ENCODE data around the gene SMC5. TPM values are rescaled to one million over a fixed set of nuclear protein-coding genes. Genes with fewer than 3 reads are reported as not detected.

The SMC5 gene
- total RNA-seq, 1 donor from 2014 or later = 27.4 TPM

GRCh38 chr9:70255486-70255885, 3.3 kb upstream of the SMC5 start:
- Histone ChIP-seq H3K4me2 (ENCODE audit: low read length) (peak overlapping the region; percentile 94), H3K4me3 (ENCODE audit: insufficient read depth, low read depth, low read length) (peak overlapping the region; percentile 49), H3K4me1 (ENCODE audit: insufficient read depth, low read length) (peaks cover 32% of the 10 kb centered on the region), H3K9ac (ENCODE audit: low read length) (peak overlapping the region; percentile 85), H2AFZ (ENCODE audit: low read depth, low read length) (no peak overlapping the region), H3K79me2 (ENCODE audit: insufficient read depth, low read length) (peaks cover 39% of the 10 kb centered on the region), H3K36me3 (ENCODE audit: insufficient read depth, low read length) (no peaks in the 10 kb centered on the region), H3K9me3 (ENCODE audit: insufficient read depth, low read depth, low read length) (no peaks in the 10 kb centered on the region), H3K27ac (ENCODE audit: low read depth, low read length) (peak overlapping the region; percentile 91), H4K20me1 (ENCODE audit: insufficient read depth, low read length) (peaks cover 15% of the 10 kb centered on the region), H3K27me3 (ENCODE audit: insufficient read depth, low read length) (no peaks in the 10 kb centered on the region)
- DNase-seq (ENCODE audit: low read depth) = peak; percentile 44
- Mint-ChIP-seq H3K4me3 (ENCODE audit: unreplicated experiment) (peak overlapping the region; percentile 88), H3K9me3 (ENCODE audit: unreplicated experiment) (peaks cover 1% of the 10 kb centered on the region), H3K27ac (ENCODE audit: unreplicated experiment) (peak overlapping the region; percentile 92), H3K36me3 (ENCODE audit: low read depth, unreplicated experiment) (peaks cover 3% of the 10 kb centered on the region), H3K27me3 (ENCODE audit: low read depth, unreplicated experiment) (no peaks in the 10 kb centered on the region), H3K4me1 (ENCODE audit: low read depth, unreplicated experiment) (peaks cover 35% of the 10 kb centered on the region)
- FAIRE-seq = no peak
- no peak for TF ChIP-seq EZH2 (IDR thresholded peaks at IDR 0.05; ENCODE audit: insufficient read depth, low read length)
- no peak for TF ChIP-seq CTCF (IDR thresholded peaks at IDR 0.05; ENCODE audit: insufficient read depth, low read depth, low read length)

DNA sequence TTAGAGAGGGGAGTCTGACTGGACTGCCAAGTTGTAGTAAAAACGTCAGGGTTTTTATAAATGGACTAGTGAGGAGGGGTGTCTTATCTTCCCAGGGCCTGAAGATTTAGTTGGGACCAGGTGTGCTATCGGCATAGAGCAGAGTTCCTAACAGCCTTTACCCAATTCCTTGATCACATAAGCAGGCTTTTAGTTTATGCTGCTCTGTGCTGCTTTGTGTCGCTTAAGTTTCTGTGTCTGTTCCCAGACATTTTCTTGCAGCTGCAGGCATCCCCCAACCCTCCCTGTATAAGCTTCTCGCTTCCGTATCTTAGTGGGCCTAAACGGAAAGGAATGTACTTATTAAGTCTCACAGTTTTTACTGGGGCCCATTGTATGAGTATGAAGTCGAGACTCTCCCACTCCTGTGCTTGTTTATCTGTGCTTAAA, 2.6 kb upstream of the SMC5 start:
- peak overlapping the region; percentile 49 for H3K4me3 ChIP-seq (ENCODE audit: insufficient read depth, low read depth, low read length)
- DNase-seq (ENCODE audit: low read depth) (peak; percentile 89), FAIRE-seq (peak; percentile 49)
- peak overlapping the region; percentile 22 for H2AFZ ChIP-seq (ENCODE audit: low read depth, low read length)
- H3K4me3 Mint-ChIP-seq (ENCODE audit: unreplicated experiment) = peak overlapping the region; percentile 88
- peak overlapping the region; percentile 92 for H3K27ac Mint-ChIP-seq (ENCODE audit: unreplicated experiment)
- peak overlapping the region; percentile 85 for H3K9ac ChIP-seq (ENCODE audit: low read length)
- peaks cover 3% of the 10 kb centered on the region for H3K36me3 Mint-ChIP-seq (ENCODE audit: low read depth, unreplicated experiment)
- H3K4me1 Mint-ChIP-seq (ENCODE audit: low read depth, unreplicated experiment) = peaks cover 37% of the 10 kb centered on the region
- TF ChIP-seq CTCF (IDR thresholded peaks at IDR 0.05; ENCODE audit: insufficient read depth, low read depth, low read length) = no peak
- no peak for TF ChIP-seq EZH2 (IDR thresholded peaks at IDR 0.05; ENCODE audit: insufficient read depth, low read length)
- H3K9me3 ChIP-seq (ENCODE audit: insufficient read depth, low read depth, low read length) = no peaks in the 10 kb centered on the region
- peak overlapping the region; percentile 91 for H3K27ac ChIP-seq (ENCODE audit: low read depth, low read length)
- H3K36me3 ChIP-seq (ENCODE audit: insufficient read depth, low read length) = peaks cover 3% of the 10 kb centered on the region
- H4K20me1 ChIP-seq (ENCODE audit: insufficient read depth, low read length) = peaks cover 21% of the 10 kb centered on the region
- no peaks in the 10 kb centered on the region for H3K27me3 Mint-ChIP-seq (ENCODE audit: low read depth, unreplicated experiment)
- H3K4me2 ChIP-seq (ENCODE audit: low read length) = peak overlapping the region; percentile 94
- peaks cover 45% of the 10 kb centered on the region for H3K79me2 ChIP-seq (ENCODE audit: insufficient read depth, low read length)
- H3K4me1 ChIP-seq (ENCODE audit: insufficient read depth, low read length) = peaks cover 32% of the 10 kb centered on the region
- H3K9me3 Mint-ChIP-seq (ENCODE audit: unreplicated experiment) = peaks cover 1% of the 10 kb centered on the region
- H3K27me3 ChIP-seq (ENCODE audit: insufficient read depth, low read length) = no peaks in the 10 kb centered on the region

GRCh38 chr9:70257502-70257901, 1.3 kb upstream of the SMC5 start:
- no peak overlapping the region for H2AFZ ChIP-seq (ENCODE audit: low read depth, low read length)
- Mint-ChIP-seq H3K27me3 (ENCODE audit: low read depth, unreplicated experiment) (no peaks in the 10 kb centered on the region), H3K9me3 (ENCODE audit: unreplicated experiment) (peaks cover 1% of the 10 kb centered on the region), H3K36me3 (ENCODE audit: low read depth, unreplicated experiment) (peaks cover 11% of the 10 kb centered on the region), H3K4me1 (ENCODE audit: low read depth, unreplicated experiment) (peaks cover 50% of the 10 kb centered on the region), H3K27ac (ENCODE audit: unreplicated experiment) (peak overlapping the region; percentile 99), H3K4me3 (ENCODE audit: unreplicated experiment) (peak overlapping the region; percentile 88)
- peaks cover 35% of the 10 kb centered on the region for H4K20me1 ChIP-seq (ENCODE audit: insufficient read depth, low read length)
- no peaks in the 10 kb centered on the region for H3K27me3 ChIP-seq (ENCODE audit: insufficient read depth, low read length)
- H3K36me3 ChIP-seq (ENCODE audit: insufficient read depth, low read length) = peaks cover 13% of the 10 kb centered on the region
- TF ChIP-seq CTCF (IDR thresholded peaks at IDR 0.05; ENCODE audit: insufficient read depth, low read depth, low read length) (no peak), EZH2 (IDR thresholded peaks at IDR 0.05; ENCODE audit: insufficient read depth, low read length) (no peak)
- H3K9ac ChIP-seq (ENCODE audit: low read length) = peak overlapping the region; percentile 99
- peak overlapping the region; percentile 94 for H3K4me2 ChIP-seq (ENCODE audit: low read length)
- peak overlapping the region; percentile 65 for H3K4me3 ChIP-seq (ENCODE audit: insufficient read depth, low read depth, low read length)
- DNase-seq (ENCODE audit: low read depth) (no peak), FAIRE-seq (no peak)
- peak overlapping the region; percentile 97 for H3K27ac ChIP-seq (ENCODE audit: low read depth, low read length)
- H3K4me1 ChIP-seq (ENCODE audit: insufficient read depth, low read length) = peaks cover 34% of the 10 kb centered on the region
- no peaks in the 10 kb centered on the region for H3K9me3 ChIP-seq (ENCODE audit: insufficient read depth, low read depth, low read length)
- H3K79me2 ChIP-seq (ENCODE audit: insufficient read depth, low read length) = peaks cover 59% of the 10 kb centered on the region
